Gastrocnemius medialis (tissue), 4 donors: ENCODE measurements around the gene SNCA.

Experiments
- CTCF ChIP-seq, 5 experiments: fragments of 450-650 bp in 3 of 5; fragments of 200-600 bp in 2 of 5; sonication (generic) in 2 of 5; IDR thresholded peaks in 4 of 5; conservative IDR thresholded peaks in 1 of 5; 1 replicate in 4 of 5; 2 replicates in 1 of 5; pipeline ENCODE4 v1.5.1; 2016 to 2019; ENCODE audit warnings: antibody characterized with exemption in 5 of 5, mild to moderate bottlenecking in 3 of 5, moderate library complexity in 3 of 5
- POLR2A ChIP-seq, 2 donors: fragments of 450-650 bp; IDR thresholded peaks; one replicate each; pipeline ENCODE4 v1.6.1; 2017; ENCODE audit warnings: antibody characterized with exemption in 2 of 2, mild to moderate bottlenecking in 2 of 2, moderate library complexity in 2 of 2

GRCh38 chr4:89744914-89745313 lies 92.0 kb downstream of the SNCA start:
- TF ChIP-seq POLR2A (IDR thresholded peaks at IDR 0.05) (no peak), CTCF (IDR thresholded peaks at IDR 0.05 in 4 of 5, conservative IDR thresholded peaks at IDR 0.05 in 1 of 5) (no peak)
